ENCODE measurements around the gene ILKAP.

DNA sequence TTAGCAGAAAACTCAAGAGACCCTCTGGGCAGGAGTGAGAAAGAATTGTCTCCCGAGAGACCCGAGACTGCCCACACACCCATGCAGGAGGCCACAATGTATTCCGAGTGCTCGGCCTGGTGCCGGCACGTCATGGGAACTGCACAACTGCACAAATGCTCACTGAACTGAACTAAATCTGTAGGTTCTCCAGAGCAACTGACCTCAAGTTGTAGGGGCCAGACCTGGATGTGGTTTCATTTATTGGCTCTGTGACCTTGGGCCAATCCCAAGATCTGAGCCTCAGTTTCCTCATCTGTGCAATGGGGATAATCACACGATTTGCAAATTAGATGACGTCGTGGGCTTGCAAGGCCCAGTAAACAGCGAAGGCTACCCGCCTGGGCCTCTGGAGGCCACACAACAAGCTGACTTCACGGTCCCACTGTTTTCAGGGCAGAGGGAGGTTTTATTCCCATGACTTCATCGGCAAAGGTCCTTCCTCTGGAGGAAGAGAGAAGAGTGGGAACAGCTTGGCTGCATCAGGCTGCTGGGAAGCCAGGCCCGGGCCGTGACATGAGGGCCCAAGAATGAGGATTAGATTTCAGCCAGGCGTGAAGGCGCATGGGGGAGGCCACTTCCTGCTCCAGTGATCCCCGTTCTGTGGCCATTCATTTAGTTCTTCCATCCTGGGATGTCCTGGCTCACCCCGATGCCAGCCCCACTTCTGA is 48.3 kb downstream of the ILKAP start:
- TF ChIP-seq, protein P1, sequence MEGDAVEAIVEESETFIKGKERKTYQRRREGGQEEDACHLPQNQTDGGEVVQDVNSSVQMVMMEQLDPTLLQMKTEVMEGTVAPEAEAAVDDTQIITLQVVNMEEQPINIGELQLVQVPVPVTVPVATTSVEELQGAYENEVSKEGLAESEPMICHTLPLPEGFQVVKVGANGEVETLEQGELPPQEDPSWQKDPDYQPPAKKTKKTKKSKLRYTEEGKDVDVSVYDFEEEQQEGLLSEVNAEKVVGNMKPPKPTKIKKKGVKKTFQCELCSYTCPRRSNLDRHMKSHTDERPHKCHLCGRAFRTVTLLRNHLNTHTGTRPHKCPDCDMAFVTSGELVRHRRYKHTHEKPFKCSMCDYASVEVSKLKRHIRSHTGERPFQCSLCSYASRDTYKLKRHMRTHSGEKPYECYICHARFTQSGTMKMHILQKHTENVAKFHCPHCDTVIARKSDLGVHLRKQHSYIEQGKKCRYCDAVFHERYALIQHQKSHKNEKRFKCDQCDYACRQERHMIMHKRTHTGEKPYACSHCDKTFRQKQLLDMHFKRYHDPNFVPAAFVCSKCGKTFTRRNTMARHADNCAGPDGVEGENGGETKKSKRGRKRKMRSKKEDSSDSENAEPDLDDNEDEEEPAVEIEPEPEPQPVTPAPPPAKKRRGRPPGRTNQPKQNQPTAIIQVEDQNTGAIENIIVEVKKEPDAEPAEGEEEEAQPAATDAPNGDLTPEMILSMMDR (IDR thresholded peaks at IDR 0.05), result no peak
- no peak for TF ChIP-seq EZH2 (IDR thresholded peaks at IDR 0.05; ENCODE audit: borderline replicate concordance, insufficient read depth, low read depth, low read length, poor library complexity, severe bottlenecking)
